H1 (cell line): ENCODE data around the gene HDAC7. TPM values are rescaled to one million over a fixed set of nuclear protein-coding genes. Genes with fewer than 3 reads are reported as not detected.

Experiments used
- CHD7 ChIP-seq: fragments of 300-600 bp; sonication (generic); IDR thresholded peaks from 2 replicates; pipeline ENCODE4 v1.7.1; 2012; ENCODE audit warnings: low read length, moderate library complexity, mild to moderate bottlenecking, inconsistent platforms; ENCODE audit not compliant: insufficient replicate concordance
- polyA plus RNA-seq, 7 experiments: library from polyadenylated mRNA; depleted of rRNA in 3 of 7; stranded (reverse) in 5 of 7; unstranded in 2 of 7; fragments of >200 nt in 5 of 7; fragments of 200-250 nt in 2 of 7; gene quantifications; 1 replicate in 5 of 7; 2 replicates in 1 of 7; 4 replicates in 1 of 7; pipeline versions ENCODE4 v1.2.1 to v1.2.3, GENCODE V29; 2011 to 2013; ENCODE audit warnings: missing spikeins in 2 of 7, mixed read lengths in 2 of 7
- total RNA-seq: library from RNA; stranded (reverse); fragmentation: NEBNext Ultra II Directional; extraction: Animal tissue kit (Norgen Biotek cat#: 25700); gene quantifications from 2 replicates; pipeline ENCODE4 v1.2.1, GENCODE V29; 2021

Gene HDAC7
- total and polyA plus RNA-seq, 2 of the 8 experiments (the other 6 are each of a cell fraction or from before 2014, with no cell fraction given), result 25.5 to 84.9 TPM

DNA sequence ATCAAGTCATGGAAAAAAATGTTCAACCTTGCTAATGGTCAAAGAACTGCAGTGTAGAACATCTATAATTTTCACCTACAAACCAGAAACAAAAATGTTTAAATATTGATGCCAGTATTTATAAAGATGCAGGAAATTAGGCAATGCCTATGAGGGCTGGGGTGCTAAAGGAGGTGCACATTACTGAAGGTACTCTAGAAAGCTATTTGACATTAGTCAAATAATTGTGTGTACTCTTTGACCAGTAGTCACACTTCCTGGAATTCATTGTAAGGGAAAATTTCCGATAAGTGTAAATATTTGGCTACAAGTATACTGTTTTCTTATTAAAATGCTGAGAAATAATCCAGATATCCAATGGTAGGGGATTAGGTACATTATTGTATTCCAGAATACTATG lies 36.4 kb upstream of the HDAC7 start (continued):
- no peak for TF ChIP-seq CHD7
